ENCODE measurements around the gene REN. TPM values are rescaled to one million over a fixed set of nuclear protein-coding genes. Genes with fewer than 3 reads are reported as not detected.

Gene REN
- total and polyA plus RNA-seq, 4 donors: 0.23 to 0.75 (median 0.29) TPM

DNA sequence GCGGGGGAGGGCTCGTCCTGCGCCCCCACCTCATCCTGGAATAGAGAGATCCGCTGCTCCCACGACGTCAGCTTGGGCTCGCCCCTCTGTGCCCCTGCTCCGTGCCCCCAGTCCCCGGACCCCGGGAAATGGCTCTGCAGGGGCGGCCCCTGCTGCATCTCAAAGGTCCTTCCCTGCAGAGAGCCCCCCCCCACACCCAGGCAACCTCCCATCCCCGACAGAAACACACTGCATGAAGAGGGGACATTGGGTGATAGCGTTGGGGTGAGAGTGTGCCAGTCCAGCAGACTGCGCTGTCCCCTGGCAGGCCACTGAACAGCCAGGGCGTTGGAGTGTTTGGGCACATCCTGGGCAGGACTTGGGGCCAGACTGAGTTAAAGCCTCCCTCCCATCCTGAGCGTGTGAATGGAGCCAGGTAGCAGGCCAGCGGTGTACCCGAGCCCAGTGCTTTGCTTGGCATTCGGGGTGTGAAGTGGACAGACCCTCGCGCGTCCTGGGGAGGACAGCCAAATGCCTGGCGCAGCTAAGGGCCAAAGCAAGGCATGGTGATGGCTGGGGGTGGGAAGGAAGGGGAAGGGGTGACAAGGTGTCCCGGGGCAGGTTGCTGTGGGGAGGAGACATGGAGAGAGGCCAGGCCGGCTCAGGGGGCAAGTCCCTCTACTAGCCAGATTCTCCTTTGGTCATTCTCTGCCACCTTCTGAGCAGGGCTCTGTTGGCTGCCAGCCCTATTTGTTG is 13.7 kb downstream of the REN start:
- TF ChIP-seq, protein P1, sequence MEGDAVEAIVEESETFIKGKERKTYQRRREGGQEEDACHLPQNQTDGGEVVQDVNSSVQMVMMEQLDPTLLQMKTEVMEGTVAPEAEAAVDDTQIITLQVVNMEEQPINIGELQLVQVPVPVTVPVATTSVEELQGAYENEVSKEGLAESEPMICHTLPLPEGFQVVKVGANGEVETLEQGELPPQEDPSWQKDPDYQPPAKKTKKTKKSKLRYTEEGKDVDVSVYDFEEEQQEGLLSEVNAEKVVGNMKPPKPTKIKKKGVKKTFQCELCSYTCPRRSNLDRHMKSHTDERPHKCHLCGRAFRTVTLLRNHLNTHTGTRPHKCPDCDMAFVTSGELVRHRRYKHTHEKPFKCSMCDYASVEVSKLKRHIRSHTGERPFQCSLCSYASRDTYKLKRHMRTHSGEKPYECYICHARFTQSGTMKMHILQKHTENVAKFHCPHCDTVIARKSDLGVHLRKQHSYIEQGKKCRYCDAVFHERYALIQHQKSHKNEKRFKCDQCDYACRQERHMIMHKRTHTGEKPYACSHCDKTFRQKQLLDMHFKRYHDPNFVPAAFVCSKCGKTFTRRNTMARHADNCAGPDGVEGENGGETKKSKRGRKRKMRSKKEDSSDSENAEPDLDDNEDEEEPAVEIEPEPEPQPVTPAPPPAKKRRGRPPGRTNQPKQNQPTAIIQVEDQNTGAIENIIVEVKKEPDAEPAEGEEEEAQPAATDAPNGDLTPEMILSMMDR (IDR thresholded peaks at IDR 0.05; ENCODE audit: control extremely low read depth, extremely low read depth): no peak
- H3K4me3 ChIP-seq: peak overlapping the region; percentile 9
- no peak overlapping the region for H3K27ac ChIP-seq (ENCODE audit: low read depth in 1 of 2, low read length in 1 of 2)
- H3K9ac ChIP-seq (ENCODE audit: insufficient read depth in 1 of 2, low read length in 2 of 2): no peak overlapping the region
- H3K4me1 ChIP-seq (ENCODE audit: control insufficient read depth in 5 of 5, insufficient read depth in 5 of 5, low read length in 5 of 5): peaks cover 0 to 8% (median 3%) of the 10 kb centered on the region in 5 donors
- ATAC-seq (ENCODE audit: insufficient read depth, low FRiP score) (no peak), DNase-seq (no peak)
- 29 to 33% methylated on average over 24 to 25 of the region's 25 CpGs for WGBS, 2 donors
- no peaks in the 10 kb centered on the region for H3K27me3 ChIP-seq (ENCODE audit: control insufficient read depth in 3 of 3, insufficient read depth in 3 of 3, low read length in 2 of 3)
- H3K36me3 ChIP-seq (ENCODE audit: control insufficient read depth in 4 of 4, insufficient read depth in 4 of 4, low read length in 4 of 4): no peaks in the 10 kb centered on the region
- no peaks in the 10 kb centered on the region for H3K9me3 ChIP-seq (ENCODE audit: control insufficient read depth in 4 of 4, insufficient read depth in 3 of 4, low read length in 3 of 4)

DNA sequence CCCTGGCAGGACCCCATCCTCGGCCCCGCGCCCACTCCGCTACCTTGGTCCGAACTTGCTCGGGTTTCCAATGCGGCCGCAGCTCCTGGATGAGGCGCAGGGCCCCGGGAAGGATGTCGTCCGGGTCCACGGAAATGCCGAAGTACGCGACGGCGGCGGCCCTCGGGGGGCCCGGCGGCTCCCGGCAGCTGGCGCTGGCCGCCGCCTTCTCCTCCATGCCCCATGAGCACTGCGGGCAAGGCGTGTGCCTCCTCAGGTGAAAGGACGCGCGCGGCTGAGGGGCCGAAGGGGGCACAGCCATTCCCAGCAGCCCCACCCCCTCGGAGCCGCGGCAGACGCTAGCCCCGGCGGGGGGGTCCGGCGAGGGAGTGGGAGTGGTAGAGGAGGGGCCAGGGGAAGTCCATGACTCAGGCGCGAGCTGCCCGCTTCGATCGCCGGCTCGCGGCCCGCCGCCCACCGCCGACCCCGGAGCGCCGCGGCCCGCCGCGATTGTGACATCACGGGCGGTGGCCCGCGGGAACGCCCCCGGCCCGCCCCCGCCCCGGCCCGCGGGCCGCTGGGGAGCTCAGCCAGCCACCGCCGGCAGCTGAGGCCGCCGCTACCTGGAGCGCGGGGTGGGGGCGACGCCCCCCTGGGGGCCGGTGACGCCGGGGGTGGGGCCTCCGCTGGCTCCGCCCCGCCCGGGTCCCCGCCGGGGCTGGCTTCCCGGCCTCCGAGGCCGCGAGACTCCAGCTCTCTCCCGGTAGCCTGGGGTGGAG is 14.4 kb downstream of the REN start, which contains the start of gene ETNK2:
Gene ETNK2 (minus strand): TSS at position 493 of the 758 bp plus-strand sequence. CDS start 192 bp downstream, at position 301.
- Histone ChIP-seq H3K9me3 (ENCODE audit: control insufficient read depth in 4 of 4, insufficient read depth in 3 of 4, low read length in 3 of 4) (no peaks in the 10 kb centered on the region), H3K36me3 (ENCODE audit: control insufficient read depth in 4 of 4, insufficient read depth in 4 of 4, low read length in 4 of 4) (no peaks in the 10 kb centered on the region), H3K4me3 (peak within 1 kb of the TSS; percentile 62), H3K9ac (ENCODE audit: insufficient read depth in 1 of 2, low read length in 2 of 2) (peak within 1 kb of the TSS in 1 of 2 donors; percentile 25), H3K27ac (ENCODE audit: low read depth in 1 of 2, low read length in 1 of 2) (peak within 1 kb of the TSS in 1 of 2 donors; percentile 10), H3K4me1 (ENCODE audit: control insufficient read depth in 5 of 5, insufficient read depth in 5 of 5, low read length in 5 of 5) (peaks cover 0 to 8% (median 3%) of the 10 kb centered on the region in 5 donors), H3K27me3 (ENCODE audit: control insufficient read depth in 3 of 3, insufficient read depth in 3 of 3, low read length in 2 of 3) (no peaks in the 10 kb centered on the region)
- TF ChIP-seq, protein P1 (IDR thresholded peaks at IDR 0.05; ENCODE audit: control extremely low read depth, extremely low read depth): no peak
- peak; percentile 69 to 77 (median 71) for DNase-seq
- 1% methylated on average over 41 to 94 of the region's 94 CpGs for WGBS, 2 donors
- peak; percentile 54 for ATAC-seq (ENCODE audit: insufficient read depth, low FRiP score)

DNA sequence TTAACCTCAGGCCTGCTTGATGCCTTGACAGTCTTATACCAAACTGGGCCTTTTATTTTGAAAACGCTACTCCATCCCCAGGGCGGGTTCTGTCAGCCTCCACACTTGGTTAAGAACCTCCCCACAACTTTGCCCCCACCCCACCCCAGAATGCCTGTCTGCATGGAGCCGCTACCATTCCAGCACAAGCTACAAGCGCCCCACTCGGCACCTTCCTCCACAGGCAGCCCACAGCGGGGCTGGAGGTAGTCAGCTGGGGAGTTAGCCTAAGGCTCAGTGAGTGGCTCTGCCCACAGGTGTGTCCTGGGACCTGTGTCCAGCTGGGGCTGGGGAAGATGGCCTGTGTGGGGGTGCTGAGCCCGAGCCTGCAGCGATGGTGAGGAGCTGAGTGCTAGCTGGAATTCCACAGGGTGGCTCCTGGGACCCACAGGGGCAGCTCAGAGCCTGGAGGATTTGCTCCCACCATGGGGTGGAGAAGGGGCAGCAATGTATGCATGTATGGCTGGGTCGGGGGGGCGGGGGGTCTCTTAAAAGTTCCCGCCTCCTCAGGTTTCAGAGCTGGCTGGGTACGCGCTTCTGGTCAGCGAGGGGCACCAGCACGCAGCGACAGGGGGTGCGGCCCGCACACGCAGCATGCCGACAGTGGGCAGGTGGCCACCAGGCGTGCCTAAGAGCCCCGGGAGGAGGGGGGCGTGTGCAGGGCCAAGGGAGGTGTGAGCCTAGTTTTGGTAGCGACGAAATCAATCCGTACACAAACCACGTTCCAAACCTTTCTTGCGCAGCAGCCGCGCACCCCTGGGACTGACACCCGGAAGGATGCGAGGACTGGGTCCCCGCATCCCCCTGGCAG is 15.2 kb downstream of the REN start:
- no peaks in the 10 kb centered on the region for H3K9me3 ChIP-seq (ENCODE audit: control insufficient read depth in 4 of 4, insufficient read depth in 3 of 4, low read length in 3 of 4)
- H3K27ac ChIP-seq (ENCODE audit: low read depth in 1 of 2, low read length in 1 of 2): peak overlapping the region in 1 of 2 donors; percentile 10
- DNase-seq (peak; percentile 35 to 42 (median 38)), ATAC-seq (ENCODE audit: insufficient read depth, low FRiP score) (no peak)
- peak overlapping the region in 1 of 2 donors; percentile 25 for H3K9ac ChIP-seq (ENCODE audit: insufficient read depth in 1 of 2, low read length in 2 of 2)
- no peaks in the 10 kb centered on the region for H3K27me3 ChIP-seq (ENCODE audit: control insufficient read depth in 3 of 3, insufficient read depth in 3 of 3, low read length in 2 of 3)
- peaks cover 0 to 8% (median 3%) of the 10 kb centered on the region in 5 donors for H3K4me1 ChIP-seq (ENCODE audit: control insufficient read depth in 5 of 5, insufficient read depth in 5 of 5, low read length in 5 of 5)
- peak overlapping the region; percentile 62 for H3K4me3 ChIP-seq
- H3K36me3 ChIP-seq (ENCODE audit: control insufficient read depth in 4 of 4, insufficient read depth in 4 of 4, low read length in 4 of 4): no peaks in the 10 kb centered on the region
- TF ChIP-seq, protein P1 (IDR thresholded peaks at IDR 0.05; ENCODE audit: control extremely low read depth, extremely low read depth): no peak
- WGBS, 2 donors: 41 to 43% methylated on average over 33 of the region's 33 CpGs
